Measurements from ENCODE around the gene GBGT1.
"Not testable (repeated sequence)": the region's sequence is repeated elsewhere in the genome, so short reads cannot be mapped to it uniquely, and the experiment has no call there.

GBGT1 gene

GRCh38 chr9:133163504-133164172 lies at the start of gene GBGT1:
Gene GBGT1 (minus strand): TSS chr9:133163914. CDS start chr9:133162412, 1,502 bp downstream.
- no peak for DNase-seq

DNA sequence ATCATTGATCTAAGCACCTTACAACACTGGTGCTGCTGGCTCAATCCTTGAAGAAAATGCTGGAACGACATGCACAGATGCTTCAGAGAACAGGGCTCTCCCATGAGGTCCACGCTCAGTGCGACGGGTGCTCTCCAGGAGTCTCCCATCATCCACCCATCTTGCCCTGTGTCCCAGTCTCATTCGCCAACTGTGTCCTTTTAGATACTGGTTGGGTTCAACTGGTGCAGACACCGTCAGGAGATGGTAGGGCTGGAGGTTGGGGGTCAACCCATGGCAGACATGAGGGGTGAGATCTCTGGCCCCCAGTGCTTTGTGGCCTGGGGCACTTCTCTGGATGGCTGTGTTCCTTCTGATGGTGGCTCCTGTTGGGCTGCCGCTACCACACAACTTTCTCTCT lies 46.9 kb upstream of the GBGT1 start:
- no peak for DNase-seq

GRCh38 chr9:133210202-133210532 lies 46.5 kb upstream of the GBGT1 start:
- peak; percentile 58 for DNase-seq

DNA sequence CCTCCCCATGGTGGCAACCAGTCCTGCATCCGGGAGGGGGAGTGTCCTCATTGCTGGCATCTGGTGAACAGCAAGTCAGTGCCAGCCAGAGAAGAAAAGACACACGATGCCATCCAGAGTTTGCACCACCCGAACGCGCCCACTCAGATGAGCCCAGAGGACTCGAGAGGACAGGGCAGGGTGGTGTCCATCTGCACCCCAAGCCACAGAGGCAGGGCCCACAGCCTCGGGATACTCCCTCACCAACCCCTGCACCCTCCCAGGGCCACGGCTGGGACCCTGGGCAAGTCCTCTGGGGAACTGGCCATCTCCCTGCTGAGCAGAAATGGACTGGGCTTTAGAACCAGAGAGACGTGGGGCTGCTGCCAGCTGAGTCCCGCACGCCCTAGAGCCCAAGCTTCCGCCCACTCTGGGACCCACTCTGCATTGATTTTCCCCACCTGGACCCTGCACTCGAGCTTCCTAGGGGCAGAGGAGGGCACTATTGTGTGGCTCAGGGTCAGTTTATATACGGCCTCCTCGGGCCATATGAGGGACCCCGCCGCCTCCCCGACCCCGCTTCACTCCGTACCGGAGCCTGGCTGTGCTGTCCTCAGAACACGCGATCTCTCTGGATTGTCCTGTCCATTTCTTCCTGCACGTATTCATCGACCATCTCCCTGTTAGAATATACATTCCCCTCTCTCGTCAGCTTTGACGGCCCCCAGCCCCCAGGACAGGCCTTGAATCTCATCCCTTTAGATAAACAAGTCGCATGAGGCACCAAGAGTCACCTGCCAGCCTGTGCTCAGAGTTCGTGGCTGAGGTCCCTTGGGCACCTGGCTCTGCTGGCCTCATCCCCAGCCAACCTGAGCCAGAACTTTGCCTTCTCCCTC lies 45.9 kb upstream of the GBGT1 start:
- not testable (repeated sequence) for DNase-seq

DNA sequence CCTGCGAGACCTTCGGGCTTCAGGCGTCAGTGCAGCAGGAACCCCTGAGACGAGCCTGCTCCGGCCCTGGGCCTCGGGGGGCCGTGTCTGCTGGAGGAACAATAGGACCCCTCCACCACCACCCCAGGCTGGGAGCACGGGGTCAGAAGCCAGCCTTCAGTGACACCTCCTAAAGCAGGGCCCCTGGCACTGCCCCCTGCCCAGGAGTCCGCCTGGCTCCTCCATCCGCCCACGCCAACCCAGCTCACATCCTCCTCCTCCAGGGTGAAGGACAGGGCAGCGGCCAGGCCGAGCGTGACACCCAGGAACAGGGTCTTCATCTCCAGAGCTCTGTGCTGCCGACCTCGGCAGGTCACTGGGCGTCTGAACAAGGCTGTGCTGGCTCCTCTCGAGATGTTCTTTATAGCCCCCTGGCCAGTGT lies 45.2 kb upstream of the GBGT1 start, which contains the start of gene OBP2B:
TSS of gene OBP2B (minus strand) at position 371 of the 421 bp plus-strand sequence. CDS start at position 320, 51 bp downstream.
- not testable (repeated sequence) for DNase-seq

- not testable (repeated sequence) for DNase-seq
Observed at GRCh38 chr9:133208171-133208879, 44.6 kb upstream of the GBGT1 start.

GRCh38 chr9:133207540-133208170 lies 43.9 kb upstream of the GBGT1 start:
- no peak for DNase-seq

GRCh38 chr9:133207021-133207531 lies 43.4 kb upstream of the GBGT1 start:
- DNase-seq: no peak

- DNase-seq: no peak
Observed at GRCh38 chr9:133205996-133206931, 42.5 kb upstream of the GBGT1 start.

- DNase-seq: not testable (repeated sequence)
Observed at GRCh38 chr9:133205481-133205887, 41.8 kb upstream of the GBGT1 start.

DNA sequence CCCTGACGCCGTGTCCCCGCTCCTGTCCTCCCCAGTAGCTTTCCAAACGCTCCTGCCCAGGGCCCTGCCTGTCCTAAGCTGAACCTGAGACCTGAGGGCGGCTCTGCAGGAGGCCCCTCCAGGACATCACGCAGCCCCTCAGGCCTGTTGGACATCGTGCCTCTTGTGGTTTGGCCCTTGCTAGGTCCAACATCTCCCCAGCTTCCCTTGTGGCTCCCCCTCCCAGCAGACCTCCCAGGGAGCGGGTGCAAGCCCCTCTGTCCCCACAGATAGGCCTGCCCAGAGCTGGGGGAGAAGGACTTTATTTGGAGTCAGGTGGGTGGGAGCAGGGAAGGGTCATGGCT lies 41.3 kb upstream of the GBGT1 start:
- DNase-seq: no peak

DNA sequence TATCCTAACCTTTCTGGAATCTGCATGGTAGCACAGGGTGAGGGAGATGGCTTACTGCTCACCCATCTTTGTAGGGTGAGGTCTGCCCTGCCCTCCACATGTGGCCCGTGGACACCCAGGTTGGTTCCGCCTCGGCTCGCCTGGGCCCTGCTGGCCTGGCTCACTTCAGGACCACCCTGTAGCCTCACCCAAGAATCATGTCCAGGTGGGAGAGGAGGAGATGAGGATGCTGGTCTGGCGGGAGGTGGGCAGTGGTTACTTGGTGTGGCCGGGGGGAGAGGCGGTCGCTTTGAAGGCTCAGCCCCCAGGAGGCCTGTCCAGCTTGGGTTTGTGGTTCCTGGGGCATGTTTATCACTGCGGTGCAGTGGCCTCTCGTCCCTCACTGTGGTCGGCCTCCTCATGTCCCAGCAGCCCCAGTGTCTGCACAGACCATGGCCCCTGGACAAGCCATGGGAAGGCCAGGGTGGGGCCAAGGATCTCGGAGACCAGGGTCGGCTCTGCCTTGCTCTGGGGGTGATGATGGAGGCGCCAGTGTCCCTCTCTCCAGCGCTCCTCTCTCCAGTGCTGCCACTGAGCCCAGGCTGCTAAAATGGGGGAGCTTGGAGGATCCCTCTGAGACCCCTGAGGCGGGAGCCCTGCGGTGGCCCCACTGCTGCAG lies 40.8 kb upstream of the GBGT1 start:
- DNase-seq: no peak

DNA sequence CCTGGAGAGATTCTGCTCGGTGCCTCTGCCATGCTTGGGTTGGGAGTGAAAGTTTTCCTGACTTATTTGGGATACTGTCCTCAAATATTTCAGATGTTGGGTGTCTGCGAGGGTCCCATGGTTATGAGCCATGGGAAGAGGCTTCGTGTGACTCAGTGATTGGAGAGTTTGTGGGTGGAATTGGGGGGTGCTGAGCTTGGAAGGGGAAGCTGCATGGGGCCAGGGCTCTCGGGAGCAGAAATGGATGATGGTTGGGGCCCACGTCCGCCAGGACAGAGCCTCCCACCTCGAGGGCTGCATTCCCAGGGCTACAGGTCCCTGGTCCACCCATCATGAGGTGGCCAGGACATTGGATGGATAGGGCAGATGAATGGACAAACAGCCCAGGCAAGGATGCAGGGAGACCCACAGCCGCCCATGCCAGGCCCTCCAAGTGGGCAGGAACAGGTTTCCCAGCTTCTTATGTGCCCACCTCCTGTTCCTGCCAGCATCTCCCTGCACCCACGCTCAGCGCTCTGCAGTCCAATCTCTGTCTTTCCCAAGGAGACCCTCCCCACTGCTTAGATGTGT lies 39.9 kb upstream of the GBGT1 start:
- DNase-seq: no peak

- DNase-seq: no peak
Observed at GRCh38 chr9:133202688-133203453, 39.2 kb upstream of the GBGT1 start.

- DNase-seq: no peak
Observed at GRCh38 chr9:133202145-133202513, 38.4 kb upstream of the GBGT1 start.

DNA sequence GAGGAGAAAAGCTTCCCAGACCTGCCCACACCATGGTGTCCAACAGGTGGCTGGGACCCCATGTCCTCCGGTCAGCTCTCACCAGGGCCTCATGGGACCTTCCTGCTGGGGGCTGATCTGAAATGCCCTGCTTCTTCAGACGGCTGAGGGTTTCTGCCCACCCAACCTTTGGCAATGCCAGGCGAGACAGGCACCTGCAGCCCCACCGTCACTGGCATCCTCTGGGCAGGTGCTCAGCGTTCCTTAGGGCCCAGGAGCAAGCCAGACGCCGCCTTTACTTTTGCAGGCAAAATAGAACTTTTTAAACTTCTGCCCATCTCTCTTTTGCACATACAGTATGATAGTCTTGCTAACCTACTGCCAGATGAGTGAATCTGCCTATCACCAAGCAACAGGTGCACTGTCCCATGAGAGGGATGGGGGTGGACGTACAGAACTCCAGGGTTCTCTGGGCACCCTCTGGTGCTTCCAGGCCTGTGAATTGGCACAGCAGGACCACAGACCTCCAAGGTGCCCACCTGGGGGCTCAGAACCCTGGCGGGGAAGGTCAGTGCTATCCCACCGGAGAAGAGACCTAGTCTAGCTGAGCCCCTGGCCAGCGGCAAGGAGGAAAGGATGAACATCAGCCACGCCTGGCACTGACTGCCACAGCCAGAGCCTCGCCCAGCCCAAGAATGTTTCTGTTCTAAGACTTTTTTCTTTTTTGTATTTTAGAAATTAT lies 37.9 kb upstream of the GBGT1 start:
- DNase-seq: no peak

GRCh38 chr9:133200631-133201030 lies 36.9 kb upstream of the GBGT1 start:
- no peak for DNase-seq

- no peak for DNase-seq
Observed at GRCh38 chr9:133199648-133200321, 36.1 kb upstream of the GBGT1 start.

DNA sequence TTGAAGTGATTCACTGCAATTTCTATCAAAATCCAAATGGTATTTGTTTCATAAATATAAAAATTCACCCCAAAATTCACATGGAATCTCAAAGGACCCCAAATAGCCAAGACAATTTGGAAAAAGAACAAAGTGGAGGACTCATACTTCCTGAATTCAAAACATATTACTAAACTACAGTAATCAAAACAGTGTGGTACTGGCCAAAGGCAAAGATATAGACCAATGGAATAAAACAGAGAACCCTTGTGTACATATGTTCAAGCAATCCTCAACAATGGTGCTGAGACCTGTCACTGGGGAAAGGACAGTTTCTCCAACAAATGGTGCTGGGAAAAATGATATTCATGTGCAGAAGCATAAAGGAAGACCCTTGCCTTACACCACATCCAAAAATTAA lies 31.3 kb upstream of the GBGT1 start:
- DNase-seq: no peak

Data from DMS79 treated with DMSO at 0.1 percent for 48 hours (cell line).